Kidney (tissue), 14 donors: ENCODE measurements around the gene AP1S3. TPM values are rescaled to one million over a fixed set of nuclear protein-coding genes. Genes with fewer than 3 reads are reported as not detected.
"Not testable (repeated sequence)": the region's sequence is repeated elsewhere in the genome, so short reads cannot be mapped to it uniquely, and the experiment has no call there.

Source experiments
- DNase-seq, 5 donors: peaks; one replicate each; pipeline ENCODE4 v3.0.0-alpha.2; 2013 to 2020
- FAIRE-seq: peaks from 2 replicates; lab custom pipeline; 2012; peaks lifted over from hg19 to GRCh38; lab: Jason Lieb, UNC
- H3K27ac ChIP-seq, 2 donors: one replicate each; pipeline ENCODE4 v1.7.0; 2013; ENCODE audit warnings: low read depth in 2 of 2, low read length in 2 of 2, inconsistent platforms in 1 of 2
- H3K27me3 ChIP-seq: one replicate; pipeline ENCODE4 v1.7.1; 2013; ENCODE audit warnings: low read length, inconsistent platforms; ENCODE audit not compliant: control insufficient read depth, insufficient read depth
- H3K36me3 ChIP-seq, 3 donors: one replicate each; pipeline versions ENCODE4 v1.7.0 to v1.7.1; 2013; ENCODE audit warnings: low read length in 3 of 3, control low read depth in 1 of 3, inconsistent platforms in 1 of 3; ENCODE audit not compliant: insufficient read depth in 3 of 3, control insufficient read depth in 2 of 3
- H3K4me1 ChIP-seq, 3 donors: one replicate each; pipeline versions ENCODE4 v1.7.0 to v1.7.1; 2013; ENCODE audit warnings: low read length in 3 of 3, inconsistent platforms in 1 of 3, low read depth in 1 of 3; ENCODE audit not compliant: control insufficient read depth in 2 of 3, insufficient read depth in 2 of 3
- H3K4me3 ChIP-seq, 3 donors: one replicate each; pipeline versions ENCODE4 v1.7.0 to v1.8.1; 2013; ENCODE audit warnings: low read length in 3 of 3, control low read depth in 1 of 3, inconsistent platforms in 1 of 3
- H3K9ac ChIP-seq, 3 donors: one replicate each; pipeline versions ENCODE4 v1.7.0 to v1.7.1; 2013; ENCODE audit warnings: low read length in 3 of 3, control low read depth in 1 of 3, inconsistent platforms in 1 of 3
- H3K9me3 ChIP-seq, 3 donors: one replicate each; pipeline versions ENCODE4 v1.7.0 to v1.7.1; 2013; ENCODE audit warnings: low read length in 3 of 3, control low read depth in 1 of 3, inconsistent platforms in 1 of 3; ENCODE audit not compliant: control insufficient read depth in 2 of 3, insufficient read depth in 1 of 3
- CTCF ChIP-seq: IDR thresholded peaks from 3 replicates; pipeline ENCODE4 v1.5.1; 2012; ENCODE audit warnings: mild to moderate bottlenecking, moderate library complexity, borderline replicate concordance; ENCODE audit not compliant: insufficient read depth; ENCODE audit errors: extremely low read depth
- intact Hi-C: fragments of 100-400 bp; cut with DNase I; formaldehyde crosslinking; loops from one replicate; pipeline ENCODE4 v1.11.1; 2022
- polyA plus RNA-seq: library from polyadenylated mRNA; stranded (reverse); fragments of 350-450 nt; fragmentation: Illumina TruSeq; extraction: RNeasy Lipid Tissue Mini Kit (QIAGEN cat#74804); gene quantifications from one replicate; pipeline ENCODE4 v1.2.3, GENCODE V29; 2014; ENCODE audit warnings: low read depth, low replicate concordance; ENCODE audit not compliant: insufficient read depth
- total RNA-seq: library from RNA; stranded (reverse); fragmentation: NEBNext Ultra II Directional; extraction: Animal tissue kit (Norgen Biotek cat#: 25700); gene quantifications from one replicate; pipeline ENCODE4 v1.2.1, GENCODE V29; 2021
- donor health status: control.
- donor health status: control.
- donor health status: control.
- donor health status: control.
- donor health status: control.
- donor health status: DM: yes; HTN: yes; CAD: no.
- donor health status: Normal renal cell carcinoma (clear cell type).

Gene AP1S3
- total and polyA plus RNA-seq, 2 donors from 2014 or later: 2.5 to 85.3 TPM

- FAIRE-seq (no peak), DNase-seq (no peak)
- no peaks in the 10 kb centered on the region for H3K36me3 ChIP-seq
- H3K4me3 ChIP-seq: no peak overlapping the region
- H3K9ac ChIP-seq: no peak overlapping the region
- no peak overlapping the region for H3K27ac ChIP-seq
- no peaks in the 10 kb centered on the region for H3K4me1 ChIP-seq
- intact Hi-C loops: no loop called here
- TF ChIP-seq CTCF: no peak
- H3K27me3 ChIP-seq: no peaks in the 10 kb centered on the region
- no peaks in the 10 kb centered on the region for H3K9me3 ChIP-seq
These were observed 48.0 kb downstream of the AP1S3 start for GRCh38 chr2:223789423-223789822.

GRCh38 chr2:223788826-223789225 lies 48.6 kb downstream of the AP1S3 start:
- no peaks in the 10 kb centered on the region for H3K36me3 ChIP-seq
- intact Hi-C loops: no loop called here
- FAIRE-seq (no peak), DNase-seq (no peak)
- no peaks in the 10 kb centered on the region for H3K27me3 ChIP-seq
- H3K4me1 ChIP-seq: no peaks in the 10 kb centered on the region
- no peaks in the 10 kb centered on the region for H3K9me3 ChIP-seq
- TF ChIP-seq CTCF: no peak
- H3K9ac ChIP-seq: no peak overlapping the region
- no peak overlapping the region for H3K4me3 ChIP-seq
- no peak overlapping the region for H3K27ac ChIP-seq

- DNase-seq, H3K9ac ChIP-seq, H3K27ac ChIP-seq, H3K9me3 ChIP-seq, H3K27me3 ChIP-seq, FAIRE-seq, H3K36me3 ChIP-seq, H3K4me3 ChIP-seq, H3K4me1 ChIP-seq, intact Hi-C loops: not testable (repeated sequence)
These were observed 49.3 kb downstream of the AP1S3 start for GRCh38 chr2:223788106-223788505.

DNA sequence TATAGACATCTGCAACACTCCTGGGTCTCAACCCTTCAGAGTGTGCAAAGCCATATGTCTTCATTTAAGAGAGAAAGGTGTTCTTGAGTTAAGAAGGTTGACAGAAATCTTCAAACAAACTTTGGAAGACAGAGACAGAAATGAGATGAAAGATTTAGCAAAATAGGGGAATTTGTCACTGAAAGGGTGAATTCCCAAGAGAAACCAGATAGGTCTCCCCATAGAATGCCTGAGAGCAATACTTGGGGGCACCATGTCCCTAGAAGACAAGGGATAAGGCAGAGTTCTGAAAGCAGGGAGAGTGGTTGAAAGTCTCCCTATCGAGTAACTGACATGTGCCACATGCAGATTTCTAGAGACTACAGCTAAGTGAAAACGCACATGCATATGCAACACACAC lies 50.0 kb downstream of the AP1S3 start:
- Histone ChIP-seq H3K36me3 (no peaks in the 10 kb centered on the region), H3K4me3 (no peak overlapping the region), H3K4me1 (no peaks in the 10 kb centered on the region), H3K27ac (no peak overlapping the region), H3K27me3 (no peaks in the 10 kb centered on the region), H3K9me3 (no peaks in the 10 kb centered on the region), H3K9ac (no peak overlapping the region)
- TF ChIP-seq CTCF: no peak
- intact Hi-C loops: no loop called here
- FAIRE-seq (no peak), DNase-seq (no peak)
